Measurements from ENCODE around the gene BMP2K.
A peak's percentile ranks its signal among the peaks of the same experiment; 100 is the strongest.

Gene BMP2K

GRCh38 chr4:78765432-78766006 is 10.6 kb upstream of the BMP2K start:
- no peak for DNase-seq

- DNase-seq, result no peak
These were observed 10.1 kb upstream of the BMP2K start for GRCh38 chr4:78766026-78766425.

- DNase-seq, result no peak
These were observed 9.5 kb upstream of the BMP2K start for GRCh38 chr4:78766650-78767049.

GRCh38 chr4:78767350-78767749 is 8.8 kb upstream of the BMP2K start:
- DNase-seq, result no peak

- DNase-seq, result no peak
These were observed 7.5 kb upstream of the BMP2K start for GRCh38 chr4:78768452-78769180.

GRCh38 chr4:78770091-78770642 is 6.0 kb upstream of the BMP2K start:
- no peak for DNase-seq

GRCh38 chr4:78772526-78773091 is 3.5 kb upstream of the BMP2K start:
- DNase-seq, result no peak

- DNase-seq, result no peak
These were observed 1.7 kb upstream of the BMP2K start for GRCh38 chr4:78774417-78774816.

- peak; percentile 88 for DNase-seq
These were observed 659 bp upstream of the BMP2K start for GRCh38 chr4:78775303-78776078.

- peak; percentile 58 for DNase-seq
These were observed 802 bp downstream of the BMP2K start for GRCh38 chr4:78776729-78777575.

- DNase-seq, result no peak
These were observed 1.4 kb downstream of the BMP2K start for GRCh38 chr4:78777576-78777940.

- no peak for DNase-seq
These were observed 2.4 kb downstream of the BMP2K start for GRCh38 chr4:78778530-78778929.

GRCh38 chr4:78779280-78779679 is 3.1 kb downstream of the BMP2K start:
- DNase-seq, result no peak

GRCh38 chr4:78780093-78780492 is 3.9 kb downstream of the BMP2K start:
- DNase-seq, result no peak

GRCh38 chr4:78781139-78781538 is 5.0 kb downstream of the BMP2K start:
- DNase-seq, result no peak

GRCh38 chr4:78781924-78782323 is 5.8 kb downstream of the BMP2K start:
- no peak for DNase-seq

- no peak for DNase-seq
These were observed 8.2 kb downstream of the BMP2K start for GRCh38 chr4:78784236-78784865.

GRCh38 chr4:78787392-78788006 is 11.3 kb downstream of the BMP2K start:
- no peak for DNase-seq

GRCh38 chr4:78788007-78788889 is 12.1 kb downstream of the BMP2K start:
- DNase-seq, result no peak

Measured in activated CD8-positive, alpha-beta memory T cell treated with anti-CD3 and anti-CD28 coated beads, Interleukin-2, amount 50 U/mL, for 4 hours (primary cell).